ENCODE results near the gene KRT23. TPM values are rescaled to one million over a fixed set of nuclear protein-coding genes. Genes with fewer than 3 reads are reported as not detected.

The KRT23 gene
- total RNA-seq, 1 experiment from 2014 or later, result not detected

GRCh38 chr17:40945414-40945813 is 8.0 kb upstream of the KRT23 start:
- no peaks in the 10 kb centered on the region for H3K36me3 Mint-ChIP-seq (ENCODE audit: insufficient read depth in 1 of 3, low read depth in 3 of 3)
- no peaks in the 10 kb centered on the region for H3K4me1 ChIP-seq (ENCODE audit: insufficient read depth, low read length)
- DNase-seq, result no peak
- no peak overlapping the region for H3K4me3 Mint-ChIP-seq
- peaks cover 0 to 4% of the 10 kb centered on the region in 2 experiments; a peak in 3 of 5 replicates for H3K9me3 Mint-ChIP-seq
- H3K79me1 ChIP-seq (ENCODE audit: insufficient read depth, low read depth, low read length, poor library complexity, severe bottlenecking), result no peaks in the 10 kb centered on the region
- H3T11ph ChIP-seq (ENCODE audit: low read length), result no peak overlapping the region
- no peaks in the 10 kb centered on the region for H3K27me3 ChIP-seq (ENCODE audit: insufficient read depth, low read length)
- H4K5ac ChIP-seq (ENCODE audit: insufficient read length, low read depth, low read length), result no peak overlapping the region
- H2AFZ ChIP-seq (ENCODE audit: low read length), result no peak overlapping the region
- no peak overlapping the region for H2BK15ac ChIP-seq (ENCODE audit: low read depth, low read length)
- H3K23ac ChIP-seq (ENCODE audit: insufficient read length, low read depth, low read length), result no peak overlapping the region
- no CpG with 5 or more reads among the region's 6 CpGs for WGBS (ENCODE audit: extremely low coverage, insufficient read length, low lambda C conversion rate)
- H3K14ac ChIP-seq (ENCODE audit: insufficient read depth, low read length), result no peak overlapping the region
- no peak overlapping the region for H3K4me2 ChIP-seq (ENCODE audit: insufficient read depth, insufficient read length, low read length)
- no peak overlapping the region for H3K18ac ChIP-seq (ENCODE audit: insufficient read length, low read depth, low read length)
- no peak overlapping the region for H3K27ac Mint-ChIP-seq
- H4K20me1 ChIP-seq (ENCODE audit: control insufficient read depth, insufficient read depth, insufficient read length), result no peaks in the 10 kb centered on the region
- no peak overlapping the region for H2BK12ac ChIP-seq (ENCODE audit: insufficient read length, low read depth, low read length)
- no peak overlapping the region for H2BK120ac ChIP-seq (ENCODE audit: low read depth, low read length, poor library complexity, severe bottlenecking)
- no peak overlapping the region for H2BK5ac ChIP-seq (ENCODE audit: insufficient read length, low read length)
- no peak overlapping the region for H3K4ac ChIP-seq (ENCODE audit: low read depth, low read length)
- TF ChIP-seq CTCF (conservative IDR thresholded peaks at IDR 0.05), result no peak
- peaks cover 3% of the 10 kb centered on the region for H3K23me2 ChIP-seq (ENCODE audit: insufficient read length, low read depth, low read length, poor library complexity, severe bottlenecking)
- no peaks in the 10 kb centered on the region; the same call in none of the 2 replicates for H3K27me3 Mint-ChIP-seq (ENCODE audit: low read depth)
- H2BK20ac ChIP-seq (ENCODE audit: low read depth, low read length, poor library complexity, severe bottlenecking), result no peak overlapping the region
- H3K56ac ChIP-seq (ENCODE audit: insufficient read length, low read depth, low read length), result no peak overlapping the region
- H3K79me2 ChIP-seq (ENCODE audit: insufficient read depth, low read length), result no peaks in the 10 kb centered on the region
- peaks cover 0 to 9% of the 10 kb centered on the region in 2 experiments; a peak in 2 of 4 replicates for H3K4me1 Mint-ChIP-seq
- no peak overlapping the region for H3K27ac ChIP-seq (ENCODE audit: insufficient read length, low read depth, low read length)
- no peak overlapping the region for H4K8ac ChIP-seq (replicated peaks; ENCODE audit: insufficient read length, low read depth, low read length)
- no peak overlapping the region for H3K9ac ChIP-seq (ENCODE audit: extremely low read depth, insufficient read length, low read length)
- H3K9me3 ChIP-seq (ENCODE audit: control insufficient read depth, low read depth, low read length), result no peaks in the 10 kb centered on the region
- H2AK5ac ChIP-seq (ENCODE audit: insufficient read length, low read length), result no peak overlapping the region
- H4K91ac ChIP-seq (ENCODE audit: insufficient read length, low read depth, low read length), result no peak overlapping the region

All from H9 (cell line).